HG02884 (cell line): ENCODE results near the gene CPNE1.

Experiments
- ATAC-seq: cut with Tn5 transposase; IDR thresholded peaks from one replicate; pipeline ENCODE4 v1.9.1; 2021; ENCODE audit warnings: mild to moderate bottlenecking, moderate library complexity; ENCODE audit not compliant: unreplicated experiment

Gene CPNE1

DNA sequence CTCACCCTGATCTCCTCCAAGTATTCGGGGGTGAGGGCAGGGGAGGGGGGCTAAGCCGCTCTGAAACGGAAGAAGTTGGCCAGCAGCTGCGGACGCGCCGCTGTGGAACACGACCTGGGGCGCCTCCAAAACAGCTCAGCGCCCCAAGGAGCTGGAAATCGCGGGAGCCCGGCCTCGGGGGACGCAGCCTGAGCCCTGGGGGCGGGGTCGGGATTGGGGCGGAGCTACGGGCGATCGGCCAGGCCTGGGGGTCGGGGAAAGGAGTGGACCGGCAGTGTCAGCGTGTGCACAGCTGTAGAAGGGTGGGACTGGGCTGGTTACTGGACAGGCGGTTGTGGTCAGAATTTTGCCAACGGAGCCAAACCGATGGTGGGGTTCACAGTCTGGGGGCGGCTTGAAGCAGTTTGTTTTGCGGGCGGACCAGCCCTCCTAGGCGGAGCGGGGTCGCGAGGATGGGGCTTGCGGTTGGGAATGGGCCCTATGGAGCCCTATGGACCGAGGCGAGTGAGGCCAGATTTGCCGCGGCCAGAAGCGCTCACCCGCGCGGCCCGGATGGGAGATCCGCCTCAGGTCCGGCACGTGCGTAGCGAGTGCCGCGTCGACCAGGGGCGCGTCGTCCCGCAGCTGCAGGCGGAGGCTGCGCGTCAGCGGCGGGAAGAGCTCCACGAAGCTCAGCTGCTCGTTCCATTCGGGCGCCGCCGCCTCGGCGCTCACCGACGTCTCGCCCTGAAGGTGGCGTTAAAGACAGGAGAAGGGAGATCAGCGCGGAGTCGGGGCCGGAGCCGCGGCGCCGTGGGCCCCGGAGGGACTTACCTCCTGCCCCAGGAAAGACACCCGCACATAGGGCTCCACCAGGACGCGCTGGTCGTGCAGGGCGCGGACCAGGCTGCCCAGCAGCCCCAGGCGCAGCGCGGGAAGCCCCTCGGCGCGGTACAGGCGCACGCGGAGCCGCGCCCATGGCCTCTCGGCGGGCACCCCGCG is 63.4 kb downstream of the CPNE1 start:
- no peak for ATAC-seq

DNA sequence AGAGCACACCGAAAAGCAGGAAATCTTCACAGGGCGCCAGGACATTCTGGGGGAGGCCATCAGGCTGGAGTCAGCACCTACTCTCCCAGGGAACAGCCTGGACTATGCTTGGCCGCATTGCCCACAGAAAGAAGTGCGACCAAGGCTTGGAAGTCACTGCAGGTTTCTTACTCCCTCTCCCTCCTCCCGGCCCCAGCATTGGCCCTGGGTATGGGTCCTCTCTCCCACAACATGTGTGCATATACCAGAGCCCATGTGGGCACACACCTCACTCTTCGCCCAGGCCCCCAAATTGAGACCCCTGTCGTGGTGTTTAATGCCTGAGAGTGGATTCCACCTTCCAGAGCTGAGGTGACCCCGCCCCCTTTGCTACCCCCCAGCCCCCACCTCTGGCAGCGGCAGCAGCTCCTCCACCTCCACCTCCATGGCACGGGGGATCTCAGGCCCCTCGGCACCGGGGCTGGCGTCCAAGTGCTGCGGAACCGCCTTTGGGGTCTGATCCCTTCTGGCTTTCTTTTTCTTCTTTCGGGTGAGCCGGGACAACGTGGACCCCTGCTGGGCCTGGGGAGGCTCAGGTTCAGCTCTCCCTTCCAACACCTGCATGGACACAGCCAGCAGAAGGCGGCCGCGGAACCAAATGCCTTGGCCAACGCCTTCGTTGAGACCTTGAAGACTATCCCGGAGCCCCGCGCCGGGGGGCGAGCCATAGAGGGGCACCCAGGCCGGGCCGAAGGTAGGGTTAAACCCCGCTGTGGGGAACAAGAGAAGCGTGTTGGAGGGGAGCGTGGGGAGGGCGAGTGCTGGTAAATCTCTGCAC is 64.3 kb downstream of the CPNE1 start:
- no peak for ATAC-seq

GRCh38 chr20:35599776-35600120 is 65.0 kb downstream of the CPNE1 start:
- ATAC-seq, result no peak

- no peak for ATAC-seq
Measured at GRCh38 chr20:35598899-35599775, 65.6 kb downstream of the CPNE1 start.

- ATAC-seq, result no peak
Measured at GRCh38 chr20:35598476-35598875, 66.2 kb downstream of the CPNE1 start.

DNA sequence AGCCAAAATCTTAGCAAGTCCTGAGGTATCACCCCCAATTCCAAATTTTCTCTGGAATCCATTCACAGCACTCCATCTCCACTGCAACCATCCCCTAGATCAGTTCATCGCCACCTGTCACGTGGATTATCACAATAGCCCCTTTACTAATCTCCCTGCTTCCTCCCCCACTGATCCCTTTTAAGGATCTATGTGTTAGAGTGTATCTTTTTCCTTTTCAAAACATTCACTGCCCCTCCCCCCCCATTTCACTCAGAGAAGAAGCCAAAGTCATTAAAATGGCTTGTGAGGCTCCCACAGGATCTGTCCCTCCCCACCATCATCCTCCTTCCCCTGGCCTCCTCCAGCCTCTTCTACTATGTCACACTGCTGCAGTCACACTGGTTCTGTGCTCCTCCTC is 67.5 kb downstream of the CPNE1 start:
- no peak for ATAC-seq

GRCh38 chr20:35595901-35596300 is 68.8 kb downstream of the CPNE1 start:
- ATAC-seq, result no peak

GRCh38 chr20:35595456-35595855 is 69.2 kb downstream of the CPNE1 start:
- no peak for ATAC-seq

DNA sequence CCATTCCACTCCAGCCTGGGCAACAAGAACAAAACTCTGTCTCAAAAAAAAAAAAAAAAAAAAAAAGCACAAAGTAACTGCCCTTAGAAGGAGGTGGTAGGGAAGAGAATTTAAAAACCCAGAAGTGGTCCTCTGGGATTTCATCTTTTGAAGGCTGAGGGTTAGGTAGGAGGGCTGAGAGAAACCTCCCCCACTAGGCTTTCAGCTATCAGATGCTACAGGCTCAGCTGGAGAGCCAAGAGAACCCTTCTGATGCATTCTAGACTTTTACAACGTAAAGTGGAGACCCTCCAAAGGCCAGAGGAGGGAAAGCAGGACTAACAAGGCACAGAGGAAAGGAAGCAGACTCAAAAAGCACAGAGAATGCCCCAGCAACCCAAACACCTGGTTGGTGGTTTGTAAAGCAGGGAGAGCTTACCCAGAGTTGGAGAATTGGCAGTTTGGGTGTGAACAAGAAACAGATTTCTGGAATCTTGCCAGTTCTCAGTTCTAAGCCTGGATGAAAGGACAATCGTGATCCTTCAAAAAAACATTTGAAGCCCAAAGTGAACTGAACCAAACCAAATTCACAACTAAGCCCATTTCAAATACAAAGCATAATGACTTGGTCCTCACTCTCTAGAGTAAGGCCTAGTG is 72.2 kb downstream of the CPNE1 start:
- no peak for ATAC-seq

- ATAC-seq, result no peak
Measured at GRCh38 chr20:35588397-35588796, 76.3 kb downstream of the CPNE1 start.

GRCh38 chr20:35587436-35587835 is 77.3 kb downstream of the CPNE1 start:
- no peak for ATAC-seq

DNA sequence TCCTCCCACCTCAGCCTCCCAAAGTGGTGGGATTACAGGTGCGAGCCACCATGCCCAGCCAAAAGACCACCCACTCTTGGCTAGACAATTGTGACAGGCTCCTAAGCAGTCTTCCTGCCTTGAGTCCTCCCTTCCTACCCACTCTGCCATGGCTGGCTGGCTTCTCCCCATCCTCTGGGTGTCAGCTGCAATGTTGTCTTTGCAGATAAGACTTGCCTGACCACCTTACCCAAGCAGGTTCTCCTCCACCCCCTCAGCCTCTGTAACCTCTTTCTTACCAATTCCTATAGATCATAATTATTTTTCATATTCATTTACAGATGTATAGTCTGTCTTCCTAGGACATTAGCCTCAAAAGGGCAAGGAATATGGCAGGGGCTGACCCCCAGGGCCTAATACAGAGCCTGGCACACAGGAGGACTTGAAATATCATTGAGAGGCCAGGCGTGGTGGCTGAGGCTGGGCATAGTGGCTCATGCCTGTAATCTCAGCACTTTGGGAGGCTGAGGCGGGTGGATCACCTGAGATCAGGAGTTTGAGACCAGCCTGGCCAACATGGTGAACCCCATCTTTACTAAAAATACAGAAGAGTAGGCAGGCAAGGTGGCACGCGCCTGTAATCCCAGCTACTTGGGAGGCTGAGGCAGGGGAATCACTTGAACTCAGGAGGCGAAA is 77.8 kb downstream of the CPNE1 start:
- ATAC-seq, result no peak

GRCh38 chr20:35583636-35584560 is 80.8 kb downstream of the CPNE1 start:
- no peak for ATAC-seq

DNA sequence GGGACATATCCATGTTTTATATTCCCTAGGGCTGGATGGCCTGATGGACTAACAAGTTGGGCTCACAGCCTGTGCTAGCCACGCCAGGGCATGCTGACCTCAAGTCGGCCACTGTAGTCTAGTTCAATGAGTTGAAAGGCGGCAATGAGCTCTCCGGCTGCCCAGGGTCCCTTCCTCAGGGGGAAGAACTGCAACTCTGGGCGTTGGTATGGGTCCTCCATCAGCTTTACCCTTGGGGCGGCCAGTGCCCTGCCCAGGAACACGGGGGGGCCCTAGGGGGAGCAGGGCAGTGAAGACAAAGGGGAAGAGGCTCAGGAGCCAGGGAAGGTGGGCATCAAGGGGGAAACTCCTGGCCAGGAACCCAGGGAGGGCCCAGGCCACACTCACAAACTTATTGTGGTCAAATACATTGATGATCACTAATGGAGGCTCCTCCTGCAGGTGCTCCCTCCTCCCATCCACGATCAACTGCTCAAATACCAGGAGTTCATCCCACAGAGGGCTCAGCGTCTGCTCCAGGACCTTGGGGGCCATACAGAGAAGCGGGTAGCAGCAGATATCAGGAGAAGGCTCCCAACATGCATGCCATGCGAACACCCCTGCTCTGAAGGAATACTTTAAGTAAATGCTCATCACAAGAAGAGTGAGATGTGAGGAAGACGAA is 81.8 kb downstream of the CPNE1 start:
- ATAC-seq, result no peak

- ATAC-seq, result no peak
Measured at GRCh38 chr20:35582131-35582530, 82.6 kb downstream of the CPNE1 start.

GRCh38 chr20:35579196-35579595 is 85.5 kb downstream of the CPNE1 start:
- ATAC-seq, result no peak

GRCh38 chr20:35578469-35578868 is 86.2 kb downstream of the CPNE1 start:
- ATAC-seq, result no peak

DNA sequence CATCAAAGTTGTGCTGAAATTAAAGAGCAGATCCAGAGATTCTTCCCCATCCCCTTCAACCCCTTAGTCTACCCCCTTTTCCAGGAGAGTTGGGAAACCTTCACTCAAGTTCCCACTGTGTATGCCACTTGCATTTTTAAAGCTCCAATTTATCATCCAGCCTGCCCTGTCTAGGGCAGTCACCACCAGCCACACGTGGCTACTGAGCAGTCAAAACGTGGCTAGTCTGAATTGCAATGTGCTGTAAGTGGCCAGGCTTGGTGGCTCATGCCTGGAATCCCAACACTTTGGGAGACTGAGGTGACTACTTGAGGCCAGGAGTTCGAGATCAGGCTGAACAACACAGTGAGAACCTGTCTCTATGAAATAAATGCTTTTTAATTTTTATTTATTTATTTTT is 87.9 kb downstream of the CPNE1 start:
- no peak for ATAC-seq
